Measurements from ENCODE around the gene SCN4A.
A peak's percentile ranks its signal among the peaks of the same experiment; 100 is the strongest.

DNA sequence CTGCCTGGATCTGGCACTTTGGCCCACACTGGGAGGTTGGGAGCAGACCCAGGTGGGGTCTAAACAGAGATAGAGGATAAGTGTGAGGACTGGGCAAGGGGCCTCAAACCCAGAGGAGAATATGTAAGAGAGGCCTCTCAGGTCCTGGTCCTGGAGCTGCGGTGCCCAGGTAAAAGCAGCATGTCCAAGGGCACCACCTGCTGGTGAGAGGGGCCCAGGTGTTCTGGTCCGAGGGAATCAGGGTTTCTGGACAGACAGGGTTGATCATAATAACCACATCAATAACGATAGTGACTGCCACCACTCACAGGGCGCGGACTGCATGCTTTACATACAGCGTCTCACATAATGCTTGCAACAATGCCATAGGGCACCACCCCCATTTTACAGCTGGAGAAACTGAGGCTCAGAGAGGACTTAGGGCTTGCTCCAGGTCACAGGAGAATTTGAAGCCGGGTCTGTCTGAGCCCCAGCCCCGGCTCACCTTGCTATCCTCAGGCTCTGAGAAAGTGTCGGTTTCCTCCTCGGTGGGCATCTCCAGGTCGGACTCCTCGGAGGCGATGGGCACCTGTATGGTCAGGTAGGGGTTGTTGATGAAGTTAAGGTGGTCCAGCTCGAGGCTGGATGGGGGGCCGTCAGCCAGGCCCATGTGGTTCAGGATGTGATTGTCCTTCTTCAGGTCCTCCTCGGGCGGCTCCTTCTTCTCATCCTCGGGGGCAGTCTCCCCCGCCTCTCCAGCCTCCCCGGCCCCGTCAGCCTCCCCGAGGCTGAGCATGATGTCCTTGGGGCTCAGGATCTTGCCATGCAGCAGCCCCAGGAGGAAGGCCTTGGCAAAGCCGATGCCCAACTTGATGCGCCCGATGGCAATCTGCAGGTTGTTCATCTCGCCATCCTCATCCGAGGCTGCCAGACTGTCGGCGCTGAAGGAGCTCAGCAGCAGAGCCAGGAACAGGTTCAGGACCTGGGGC lies 21.5 kb downstream of the SCN4A start:
- TF ChIP-seq CTCF (conservative IDR thresholded peaks at IDR 0.05; ENCODE audit: low read depth, low read length): peak; percentile 93
- no peak for TF ChIP-seq EZH2 (IDR thresholded peaks at IDR 0.05; ENCODE audit: low read length, unreplicated experiment)

All from PC-3 (cell line).